GM12875 (cell line): ENCODE data around the gene GAS7.
"Not testable (repeated sequence)": the region's sequence is repeated elsewhere in the genome, so short reads cannot be mapped to it uniquely, and the experiment has no call there.

Experiments used
- H3K4me3 ChIP-seq: one replicate; pipeline ENCODE4 v1.5.1; 2011; ENCODE audit warnings: low read depth, low read length, control low read depth
- TF ChIP-seq, protein P1 (sequence below): IDR thresholded peaks from 2 replicates; pipeline ENCODE4 v1.5.1; 2011; ENCODE audit warnings: low read depth, mild to moderate bottlenecking, control low read depth, inconsistent platforms, low read length, moderate library complexity, borderline replicate concordance; ENCODE audit not compliant: insufficient read depth

Gene GAS7

GRCh38 chr17:10062691-10063385, 135.6 kb downstream of the GAS7 start:
- TF ChIP-seq, protein P1, sequence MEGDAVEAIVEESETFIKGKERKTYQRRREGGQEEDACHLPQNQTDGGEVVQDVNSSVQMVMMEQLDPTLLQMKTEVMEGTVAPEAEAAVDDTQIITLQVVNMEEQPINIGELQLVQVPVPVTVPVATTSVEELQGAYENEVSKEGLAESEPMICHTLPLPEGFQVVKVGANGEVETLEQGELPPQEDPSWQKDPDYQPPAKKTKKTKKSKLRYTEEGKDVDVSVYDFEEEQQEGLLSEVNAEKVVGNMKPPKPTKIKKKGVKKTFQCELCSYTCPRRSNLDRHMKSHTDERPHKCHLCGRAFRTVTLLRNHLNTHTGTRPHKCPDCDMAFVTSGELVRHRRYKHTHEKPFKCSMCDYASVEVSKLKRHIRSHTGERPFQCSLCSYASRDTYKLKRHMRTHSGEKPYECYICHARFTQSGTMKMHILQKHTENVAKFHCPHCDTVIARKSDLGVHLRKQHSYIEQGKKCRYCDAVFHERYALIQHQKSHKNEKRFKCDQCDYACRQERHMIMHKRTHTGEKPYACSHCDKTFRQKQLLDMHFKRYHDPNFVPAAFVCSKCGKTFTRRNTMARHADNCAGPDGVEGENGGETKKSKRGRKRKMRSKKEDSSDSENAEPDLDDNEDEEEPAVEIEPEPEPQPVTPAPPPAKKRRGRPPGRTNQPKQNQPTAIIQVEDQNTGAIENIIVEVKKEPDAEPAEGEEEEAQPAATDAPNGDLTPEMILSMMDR: no peak
- H3K4me3 ChIP-seq: no peak overlapping the region

GRCh38 chr17:10061111-10061845, 137.1 kb downstream of the GAS7 start:
- no peak overlapping the region for H3K4me3 ChIP-seq
- TF ChIP-seq, protein P1: no peak

GRCh38 chr17:10060526-10060925, 137.9 kb downstream of the GAS7 start:
- TF ChIP-seq, protein P1: no peak
- H3K4me3 ChIP-seq: no peak overlapping the region

DNA sequence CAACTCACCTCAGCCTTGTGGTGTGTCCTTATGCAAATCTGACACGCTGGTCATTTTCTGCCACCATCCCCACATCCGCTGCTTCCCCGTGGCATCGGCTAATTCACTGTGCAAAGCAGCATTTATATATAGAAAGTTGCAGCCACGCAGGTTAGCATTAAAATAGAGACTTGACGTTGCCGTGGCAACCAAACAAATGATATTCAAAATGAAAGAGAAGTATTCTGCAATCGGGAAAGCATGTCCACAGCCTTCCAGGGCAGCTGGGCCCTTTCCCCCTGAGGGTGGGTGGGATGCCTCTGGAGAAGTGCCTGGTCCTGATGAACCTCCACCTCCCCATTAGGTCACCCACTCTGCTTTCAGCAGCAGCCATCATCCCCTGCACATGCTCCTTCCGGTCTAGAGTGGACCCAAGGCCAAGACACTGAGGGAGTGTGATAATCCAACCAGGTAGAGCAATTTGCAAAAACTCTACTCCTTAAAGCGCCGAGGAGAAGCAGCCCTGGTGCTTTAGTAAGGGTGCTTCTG, 138.7 kb downstream of the GAS7 start:
- TF ChIP-seq, protein P1: no peak
- H3K4me3 ChIP-seq: no peak overlapping the region

DNA sequence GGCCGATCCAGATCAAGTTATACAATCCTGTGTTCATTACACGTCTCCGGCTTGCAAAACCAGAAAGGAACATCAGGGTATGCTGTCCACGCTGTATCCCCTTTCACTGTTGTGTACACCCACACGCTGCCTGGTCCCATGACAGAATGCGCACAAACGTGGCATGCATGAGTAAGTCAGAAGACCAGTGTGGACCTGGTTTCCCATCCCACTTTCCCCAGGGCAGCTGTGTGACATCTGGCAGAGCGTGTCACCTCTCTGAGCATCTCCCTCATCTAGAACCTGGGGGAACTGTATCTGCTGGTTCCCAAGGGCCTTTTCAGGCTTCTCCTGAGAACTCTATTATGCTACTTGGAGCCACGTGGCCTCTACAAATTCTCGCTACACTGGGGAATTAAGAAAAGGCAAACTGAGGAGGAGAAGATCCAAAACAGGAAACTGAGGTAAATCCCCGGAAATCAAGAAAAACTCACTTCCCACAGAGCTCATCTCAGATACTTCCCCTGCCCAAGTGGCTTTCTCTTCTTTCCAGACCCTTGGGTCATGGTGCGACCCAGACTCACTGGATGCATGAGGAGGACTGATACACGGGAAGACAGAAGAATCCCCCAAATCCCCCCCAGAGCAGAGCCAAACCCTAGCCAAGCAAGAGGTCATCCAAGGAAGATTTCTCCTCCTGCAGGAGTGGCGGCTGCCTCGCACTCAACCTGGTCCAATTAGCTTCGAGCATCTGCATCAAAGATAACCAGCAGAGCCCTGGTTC, 139.3 kb downstream of the GAS7 start:
- H3K4me3 ChIP-seq: no peak overlapping the region
- TF ChIP-seq, protein P1: no peak

DNA sequence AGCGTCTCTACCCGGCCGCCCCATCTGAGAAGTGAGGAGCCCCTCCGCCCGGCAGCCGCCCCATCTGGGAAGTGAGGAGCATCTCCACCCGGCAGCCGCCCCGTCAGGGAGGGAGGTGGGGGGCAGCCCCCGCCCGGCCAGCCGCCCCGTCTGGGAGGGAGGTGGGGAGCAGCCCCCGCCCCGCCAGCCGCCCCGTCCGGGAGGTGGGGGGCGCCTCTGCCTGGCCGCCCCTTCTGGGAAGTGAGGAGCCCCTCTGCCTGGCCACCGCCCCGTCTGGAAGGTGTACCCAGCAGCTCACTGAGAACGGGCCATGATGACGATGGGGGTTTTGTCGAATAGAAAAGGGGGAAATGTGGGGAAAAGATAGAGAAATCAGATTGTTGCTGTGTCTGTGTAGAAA, 140.9 kb downstream of the GAS7 start:
- H3K4me3 ChIP-seq: not testable (repeated sequence)

GRCh38 chr17:10055262-10055975, 143.0 kb downstream of the GAS7 start:
- TF ChIP-seq, protein P1: no peak
- H3K4me3 ChIP-seq: no peak overlapping the region
